ENCODE data around the gene PAN2. TPM values are rescaled to one million over a fixed set of nuclear protein-coding genes. Genes with fewer than 3 reads are reported as not detected.
"Not testable (repeated sequence)": the region's sequence is repeated elsewhere in the genome, so short reads cannot be mapped to it uniquely, and the experiment has no call there.

PAN2 gene
- total RNA-seq, 1 experiment from 2014 or later, result 29.0 TPM

- DNase-seq (ENCODE audit: low read depth), result no peak
These were observed 26.4 kb downstream of the PAN2 start for GRCh38 chr12:56307221-56307965.

- DNase-seq (ENCODE audit: low read depth), result no peak
These were observed 28.8 kb downstream of the PAN2 start for GRCh38 chr12:56304872-56305590.

GRCh38 chr12:56304276-56304675 is 29.5 kb downstream of the PAN2 start:
- DNase-seq (ENCODE audit: low read depth), result no peak

- DNase-seq (ENCODE audit: low read depth), result no peak
These were observed 32.9 kb downstream of the PAN2 start for GRCh38 chr12:56300644-56301464.

- peak; percentile 97 for DNase-seq (ENCODE audit: low read depth)
These were observed 33.8 kb downstream of the PAN2 start, which contains the start of gene CS for GRCh38 chr12:56299853-56300643. Gene CS (minus strand): TSS chr12:56300330. CDS start chr12:56300201, 129 bp downstream.

GRCh38 chr12:56299308-56299852 is 34.4 kb downstream of the PAN2 start:
- no peak for DNase-seq (ENCODE audit: low read depth)

GRCh38 chr12:56298828-56299227 is 35.0 kb downstream of the PAN2 start:
- DNase-seq (ENCODE audit: low read depth), result no peak

GRCh38 chr12:56297400-56297799 is 36.4 kb downstream of the PAN2 start:
- DNase-seq (ENCODE audit: low read depth), result peak; percentile 11

- DNase-seq (ENCODE audit: low read depth), result peak; percentile 10
These were observed 37.5 kb downstream of the PAN2 start for GRCh38 chr12:56296295-56296694.

- DNase-seq (ENCODE audit: low read depth), result no peak
These were observed 40.0 kb downstream of the PAN2 start for GRCh38 chr12:56293795-56294194.

- no peak for DNase-seq (ENCODE audit: low read depth)
These were observed 45.0 kb downstream of the PAN2 start for GRCh38 chr12:56288705-56289387.

GRCh38 chr12:56286044-56286830 is 47.6 kb downstream of the PAN2 start:
- DNase-seq (ENCODE audit: low read depth), result no peak

- not testable (repeated sequence) for DNase-seq (ENCODE audit: low read depth)
These were observed 49.5 kb downstream of the PAN2 start for GRCh38 chr12:56284263-56284662.

- no peak for DNase-seq (ENCODE audit: low read depth)
These were observed 51.2 kb downstream of the PAN2 start for GRCh38 chr12:56282579-56282978.

- no peak for DNase-seq (ENCODE audit: low read depth)
These were observed 51.8 kb downstream of the PAN2 start for GRCh38 chr12:56282030-56282429.

GRCh38 chr12:56280849-56281248 is 53.0 kb downstream of the PAN2 start:
- DNase-seq (ENCODE audit: low read depth), result no peak

GRCh38 chr12:56278905-56279304 is 54.9 kb downstream of the PAN2 start:
- DNase-seq (ENCODE audit: low read depth), result no peak

GRCh38 chr12:56274299-56274698 is 59.5 kb downstream of the PAN2 start:
- DNase-seq (ENCODE audit: low read depth), result no peak

- not testable (repeated sequence) for DNase-seq (ENCODE audit: low read depth)
These were observed 61.3 kb downstream of the PAN2 start for GRCh38 chr12:56272468-56272867.

Measured in LHCN-M2 (cell line).